Astrocyte (in vitro differentiated cells and primary cell): ENCODE data around the gene RPL39L. TPM values are rescaled to one million over a fixed set of nuclear protein-coding genes. Genes with fewer than 3 reads are reported as not detected.

ENCODE experiments used
- DNase-seq: peaks from one replicate; pipeline ENCODE4 v3.0.0-alpha.2; 2010; ENCODE audit warnings: low read depth
- FAIRE-seq: peaks from 2 replicates; lab custom pipeline; 2011; peaks lifted over from hg19 to GRCh38; lab: Jason Lieb, UNC
- H2AFZ ChIP-seq: 2 replicates; pipeline ENCODE4 v1.6.0; 2012; ENCODE audit warnings: low read depth, low read length, inconsistent platforms
- H3K27ac ChIP-seq: 2 replicates; pipeline ENCODE4 v1.5.1; 2011; ENCODE audit warnings: low read depth, low read length, inconsistent platforms
- H3K27me3 ChIP-seq: 2 replicates; pipeline ENCODE4 v1.6.0; 2011; ENCODE audit warnings: low read length, inconsistent platforms; ENCODE audit not compliant: insufficient read depth
- H3K36me3 ChIP-seq: 2 replicates; pipeline ENCODE4 v1.5.1; 2011; ENCODE audit warnings: low read length, inconsistent platforms; ENCODE audit not compliant: insufficient read depth
- H3K4me1 ChIP-seq: 2 replicates; pipeline ENCODE4 v1.5.1; 2011; ENCODE audit warnings: low read length, inconsistent platforms; ENCODE audit not compliant: insufficient read depth
- H3K4me2 ChIP-seq: 2 replicates; pipeline ENCODE4 v1.6.0; 2012; ENCODE audit warnings: low read length, inconsistent platforms
- H3K4me3 ChIP-seq: 2 replicates; pipeline ENCODE4 v1.5.1; 2011; ENCODE audit warnings: low read depth, mild to moderate bottlenecking, low read length, inconsistent platforms; ENCODE audit not compliant: insufficient read depth
- H3K79me2 ChIP-seq: 2 replicates; pipeline ENCODE4 v1.6.0; 2012; ENCODE audit warnings: mild to moderate bottlenecking, low read length, inconsistent platforms; ENCODE audit not compliant: insufficient read depth
- H3K9ac ChIP-seq: 2 replicates; pipeline ENCODE4 v1.6.0; 2012; ENCODE audit warnings: mild to moderate bottlenecking, low read length, inconsistent platforms
- H3K9me3 ChIP-seq: 2 replicates; pipeline ENCODE4 v1.5.1; 2012; ENCODE audit warnings: low read depth, mild to moderate bottlenecking, low read length, inconsistent platforms; ENCODE audit not compliant: insufficient read depth
- H4K20me1 ChIP-seq: 2 replicates; pipeline ENCODE4 v1.6.0; 2012; ENCODE audit warnings: low read length, inconsistent platforms; ENCODE audit not compliant: insufficient read depth
- H3K27ac Mint-ChIP-seq: one replicate; pipeline ENCODE4 v1.8.0; 2021; ENCODE audit warnings: mild to moderate bottlenecking, mixed read lengths; ENCODE audit not compliant: unreplicated experiment
- H3K27me3 Mint-ChIP-seq: one replicate; pipeline ENCODE4 v1.8.0; 2021; ENCODE audit warnings: low read depth, mixed read lengths; ENCODE audit not compliant: unreplicated experiment
- H3K36me3 Mint-ChIP-seq: one replicate; pipeline ENCODE4 v1.8.0; 2021; ENCODE audit warnings: low read depth, mixed read lengths; ENCODE audit not compliant: unreplicated experiment
- H3K4me1 Mint-ChIP-seq: one replicate; pipeline ENCODE4 v1.8.0; 2021; ENCODE audit warnings: low read depth, mixed read lengths; ENCODE audit not compliant: unreplicated experiment
- H3K4me3 Mint-ChIP-seq: one replicate; pipeline ENCODE4 v1.8.0; 2021; ENCODE audit warnings: mild to moderate bottlenecking, moderate library complexity, mixed read lengths; ENCODE audit not compliant: unreplicated experiment
- H3K9me3 Mint-ChIP-seq: one replicate; pipeline ENCODE4 v1.8.0; 2021; ENCODE audit warnings: mild to moderate bottlenecking, mixed read lengths; ENCODE audit not compliant: unreplicated experiment
- EZH2 ChIP-seq: IDR thresholded peaks from 2 replicates; pipeline ENCODE4 v1.6.1; 2012; ENCODE audit warnings: mild to moderate bottlenecking, low read length, inconsistent platforms; ENCODE audit not compliant: insufficient read depth
- total RNA-seq: library from RNA; stranded (reverse); gene quantifications from 2 replicates; pipeline ENCODE4 v1.2.1, GENCODE V29; 2021
- TF ChIP-seq, protein P1 (sequence below): IDR thresholded peaks from 2 replicates; pipeline ENCODE4 v1.5.1; 2011; ENCODE audit warnings: low read depth, mild to moderate bottlenecking, inconsistent platforms, low read length, moderate library complexity; ENCODE audit not compliant: insufficient read depth

Gene RPL39L
- total RNA-seq, 1 donor from 2014 or later, result 6.5 TPM

GRCh38 chr3:187114511-187114910 lies 24.8 kb downstream of the RPL39L start:
- H3K9me3 ChIP-seq, result no peaks in the 10 kb centered on the region
- no peak overlapping the region for H2AFZ ChIP-seq
- no peaks in the 10 kb centered on the region for H3K4me1 ChIP-seq
- no peak for FAIRE-seq
- H3K27me3 ChIP-seq, result no peaks in the 10 kb centered on the region
- Mint-ChIP-seq H3K4me1 (peaks cover 2% of the 10 kb centered on the region), H3K4me3 (no peak overlapping the region), H3K27ac (no peak overlapping the region), H3K36me3 (no peaks in the 10 kb centered on the region), H3K9me3 (no peaks in the 10 kb centered on the region), H3K27me3 (peaks cover 6% of the 10 kb centered on the region)
- TF ChIP-seq, protein P1, sequence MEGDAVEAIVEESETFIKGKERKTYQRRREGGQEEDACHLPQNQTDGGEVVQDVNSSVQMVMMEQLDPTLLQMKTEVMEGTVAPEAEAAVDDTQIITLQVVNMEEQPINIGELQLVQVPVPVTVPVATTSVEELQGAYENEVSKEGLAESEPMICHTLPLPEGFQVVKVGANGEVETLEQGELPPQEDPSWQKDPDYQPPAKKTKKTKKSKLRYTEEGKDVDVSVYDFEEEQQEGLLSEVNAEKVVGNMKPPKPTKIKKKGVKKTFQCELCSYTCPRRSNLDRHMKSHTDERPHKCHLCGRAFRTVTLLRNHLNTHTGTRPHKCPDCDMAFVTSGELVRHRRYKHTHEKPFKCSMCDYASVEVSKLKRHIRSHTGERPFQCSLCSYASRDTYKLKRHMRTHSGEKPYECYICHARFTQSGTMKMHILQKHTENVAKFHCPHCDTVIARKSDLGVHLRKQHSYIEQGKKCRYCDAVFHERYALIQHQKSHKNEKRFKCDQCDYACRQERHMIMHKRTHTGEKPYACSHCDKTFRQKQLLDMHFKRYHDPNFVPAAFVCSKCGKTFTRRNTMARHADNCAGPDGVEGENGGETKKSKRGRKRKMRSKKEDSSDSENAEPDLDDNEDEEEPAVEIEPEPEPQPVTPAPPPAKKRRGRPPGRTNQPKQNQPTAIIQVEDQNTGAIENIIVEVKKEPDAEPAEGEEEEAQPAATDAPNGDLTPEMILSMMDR, result no peak
- TF ChIP-seq EZH2, result no peak
- H3K79me2 ChIP-seq, result no peaks in the 10 kb centered on the region
- no peak overlapping the region for H3K4me2 ChIP-seq
- no peak overlapping the region for H3K4me3 ChIP-seq
- no peak overlapping the region for H3K27ac ChIP-seq
- no peaks in the 10 kb centered on the region for H4K20me1 ChIP-seq
- no peak for DNase-seq
- no peak overlapping the region for H3K9ac ChIP-seq
- no peaks in the 10 kb centered on the region for H3K36me3 ChIP-seq

- Mint-ChIP-seq H3K9me3 (no peaks in the 10 kb centered on the region), H3K27ac (no peak overlapping the region), H3K4me1 (peaks cover 2% of the 10 kb centered on the region), H3K36me3 (no peaks in the 10 kb centered on the region), H3K27me3 (peaks cover 6% of the 10 kb centered on the region), H3K4me3 (no peak overlapping the region)
- Histone ChIP-seq H3K9ac (no peak overlapping the region), H3K79me2 (no peaks in the 10 kb centered on the region), H3K36me3 (no peaks in the 10 kb centered on the region), H3K27ac (no peak overlapping the region), H2AFZ (no peak overlapping the region), H3K4me2 (no peak overlapping the region), H3K27me3 (no peaks in the 10 kb centered on the region), H3K4me3 (no peak overlapping the region), H3K4me1 (no peaks in the 10 kb centered on the region), H4K20me1 (no peaks in the 10 kb centered on the region), H3K9me3 (no peaks in the 10 kb centered on the region)
- FAIRE-seq, result peak; percentile 45
- DNase-seq, result peak; percentile 7
- no peak for TF ChIP-seq EZH2
- TF ChIP-seq, protein P1, result peak; percentile 72
Observed at GRCh38 chr3:187112934-187113793, 26.1 kb downstream of the RPL39L start.

- no peak for TF ChIP-seq EZH2
- TF ChIP-seq, protein P1, result no peak
- DNase-seq (no peak), FAIRE-seq (no peak)
- Histone ChIP-seq H3K27me3 (no peaks in the 10 kb centered on the region), H3K9ac (no peak overlapping the region), H3K9me3 (no peaks in the 10 kb centered on the region), H3K4me1 (no peaks in the 10 kb centered on the region), H2AFZ (no peak overlapping the region), H4K20me1 (no peaks in the 10 kb centered on the region), H3K4me2 (no peak overlapping the region), H3K27ac (no peak overlapping the region), H3K79me2 (no peaks in the 10 kb centered on the region), H3K4me3 (no peak overlapping the region), H3K36me3 (no peaks in the 10 kb centered on the region)
- no peaks in the 10 kb centered on the region for H3K9me3 Mint-ChIP-seq
- no peak overlapping the region for H3K27ac Mint-ChIP-seq
- peaks cover 2% of the 10 kb centered on the region for H3K4me1 Mint-ChIP-seq
- no peak overlapping the region for H3K4me3 Mint-ChIP-seq
- peaks cover 6% of the 10 kb centered on the region for H3K27me3 Mint-ChIP-seq
- no peaks in the 10 kb centered on the region for H3K36me3 Mint-ChIP-seq
Observed at GRCh38 chr3:187110156-187110555, 29.1 kb downstream of the RPL39L start.
